ENCODE measurements around the gene FAM199X. TPM values are rescaled to one million over a fixed set of nuclear protein-coding genes. Genes with fewer than 3 reads are reported as not detected.

The FAM199X gene
- 8.0 and 24.4 TPM in 2 replicates for total RNA-seq (ENCODE audit: low replicate concordance)

GRCh38 chrX:104165894-104166734 lies at the start of gene FAM199X:
Gene FAM199X, plus strand, starts transcription at chrX:104166453. Its CDS starts 333 bp downstream, at chrX:104166786.

GRCh38 chrX:104156630-104157529 lies 9.4 kb upstream of the FAM199X start, which contains the start of gene SLC25A53:
Gene SLC25A53, minus strand, starts transcription at chrX:104157009. Its CDS starts 51,752 bp downstream, at chrX:104105257.

Other genes with a start within 250 kb of the FAM199X start
- gene TMSB15B, start 203.8 kb upstream of the FAM199X start, total RNA-seq (ENCODE audit: low replicate concordance), result 1.5 and 5.7 TPM in 2 replicates
- gene H2BW1, start 152.7 kb upstream of the FAM199X start, total RNA-seq (ENCODE audit: low replicate concordance), result not detected in 2 replicates
- gene H2BW2, start 126.5 kb upstream of the FAM199X start, total RNA-seq (ENCODE audit: low replicate concordance), result not detected in 2 replicates
- gene TMSB15C, start 90.2 kb upstream of the FAM199X start, total RNA-seq (ENCODE audit: low replicate concordance), result 0.35 and 3.1 TPM in 2 replicates
- 0.12 and 0.98 TPM in 2 replicates for gene ZCCHC18, start 53.9 kb upstream of the FAM199X start, total RNA-seq (ENCODE audit: low replicate concordance)
- gene SLC25A53, start 9.4 kb upstream of the FAM199X start, total RNA-seq (ENCODE audit: low replicate concordance), result 7.7 and 13.5 TPM in 2 replicates
- not detected in 2 replicates for gene ESX1, start 88.5 kb downstream of the FAM199X start, total RNA-seq (ENCODE audit: low replicate concordance)

Measured in smooth muscle cell of the coronary artery (primary cell).